Measurements from ENCODE around the gene MLEC.
"Not testable (repeated sequence)": the region's sequence is repeated elsewhere in the genome, so short reads cannot be mapped to it uniquely, and the experiment has no call there.

The MLEC gene

GRCh38 chr12:120724720-120725119, 37.8 kb downstream of the MLEC start:
- Histone ChIP-seq H3K4me1 (no peaks in the 10 kb centered on the region), H3K4me3 (ENCODE audit: low read depth, low read length) (no peak overlapping the region), H3K79me2 (no peaks in the 10 kb centered on the region), H3K9me3 (ENCODE audit: control insufficient read depth, low read length) (no peaks in the 10 kb centered on the region), H3K27me3 (ENCODE audit: control insufficient read depth, insufficient read depth, low read length) (no peaks in the 10 kb centered on the region), H3K4me2 (ENCODE audit: low read length) (no peak overlapping the region), H3K27ac (no peak overlapping the region), H2AFZ (no peak overlapping the region), H3K36me3 (ENCODE audit: control insufficient read depth, insufficient read depth, low read length) (no peaks in the 10 kb centered on the region), H3K9ac (no peak overlapping the region)
- TF ChIP-seq CTCF (IDR thresholded peaks at IDR 0.05), result no peak

GRCh38 chr12:120725151-120725658, 38.3 kb downstream of the MLEC start:
- H3K4me1 ChIP-seq, result no peaks in the 10 kb centered on the region
- H3K27ac ChIP-seq, result no peak overlapping the region
- H3K4me3 ChIP-seq (ENCODE audit: low read depth, low read length), result peak overlapping the region; percentile 55
- H3K27me3 ChIP-seq (ENCODE audit: control insufficient read depth, insufficient read depth, low read length), result no peaks in the 10 kb centered on the region
- H3K4me2 ChIP-seq (ENCODE audit: low read length), result peak overlapping the region; percentile 72
- peak overlapping the region; percentile 94 for H2AFZ ChIP-seq
- no peaks in the 10 kb centered on the region for H3K36me3 ChIP-seq (ENCODE audit: control insufficient read depth, insufficient read depth, low read length)
- no peak for TF ChIP-seq CTCF (IDR thresholded peaks at IDR 0.05)
- no peaks in the 10 kb centered on the region for H3K9me3 ChIP-seq (ENCODE audit: control insufficient read depth, low read length)
- no peak overlapping the region for H3K9ac ChIP-seq
- H3K79me2 ChIP-seq, result no peaks in the 10 kb centered on the region

GRCh38 chr12:120725659-120726509, 38.9 kb downstream of the MLEC start, which contains the start of gene ACADS:
TSS of gene ACADS (plus strand) at chr12:120725826. CDS start at chr12:120725886, 60 bp downstream.
- Histone ChIP-seq H3K4me1 (no peaks in the 10 kb centered on the region), H2AFZ (peak within 1 kb of the TSS; percentile 94), H3K27me3 (ENCODE audit: control insufficient read depth, insufficient read depth, low read length) (no peaks in the 10 kb centered on the region), H3K4me2 (ENCODE audit: low read length) (peak within 1 kb of the TSS; percentile 72), H3K9me3 (ENCODE audit: control insufficient read depth, low read length) (no peaks in the 10 kb centered on the region), H3K4me3 (ENCODE audit: low read depth, low read length) (peak within 1 kb of the TSS; percentile 55), H3K36me3 (ENCODE audit: control insufficient read depth, insufficient read depth, low read length) (no peaks in the 10 kb centered on the region), H3K27ac (peak within 1 kb of the TSS; percentile 12), H3K9ac (no peak within 1 kb of the TSS), H3K79me2 (no peaks in the 10 kb centered on the region)
- no peak for TF ChIP-seq CTCF (IDR thresholded peaks at IDR 0.05)

GRCh38 chr12:120726510-120726793, 39.5 kb downstream of the MLEC start:
- no peaks in the 10 kb centered on the region for H3K79me2 ChIP-seq
- H3K27ac ChIP-seq, result no peak overlapping the region
- peak overlapping the region; percentile 72 for H3K4me2 ChIP-seq (ENCODE audit: low read length)
- H3K4me3 ChIP-seq (ENCODE audit: low read depth, low read length), result no peak overlapping the region
- H3K27me3 ChIP-seq (ENCODE audit: control insufficient read depth, insufficient read depth, low read length), result no peaks in the 10 kb centered on the region
- H3K4me1 ChIP-seq, result no peaks in the 10 kb centered on the region
- no peaks in the 10 kb centered on the region for H3K36me3 ChIP-seq (ENCODE audit: control insufficient read depth, insufficient read depth, low read length)
- no peak overlapping the region for H2AFZ ChIP-seq
- no peak for TF ChIP-seq CTCF (IDR thresholded peaks at IDR 0.05)
- no peak overlapping the region for H3K9ac ChIP-seq
- H3K9me3 ChIP-seq (ENCODE audit: control insufficient read depth, low read length), result no peaks in the 10 kb centered on the region

DNA sequence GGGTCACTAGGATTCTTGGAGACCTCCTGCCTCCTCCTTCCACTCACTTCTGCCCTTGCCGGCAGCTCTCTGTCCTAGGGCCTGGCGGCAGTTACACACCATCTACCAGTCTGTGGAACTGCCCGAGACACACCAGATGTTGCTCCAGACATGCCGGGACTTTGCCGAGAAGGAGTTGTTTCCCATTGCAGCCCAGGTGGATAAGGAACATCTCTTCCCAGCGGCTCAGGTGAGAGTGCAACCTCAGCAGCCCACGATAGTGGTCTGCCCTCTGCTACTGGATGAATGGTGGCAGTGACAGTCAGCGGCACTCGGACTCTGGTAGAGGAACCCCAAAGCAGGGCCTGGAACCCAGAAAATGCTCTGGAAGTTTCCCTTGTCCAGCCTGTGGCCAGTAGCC, 40.0 kb downstream of the MLEC start:
- Histone ChIP-seq H3K27me3 (ENCODE audit: control insufficient read depth, insufficient read depth, low read length) (no peaks in the 10 kb centered on the region), H3K9ac (no peak overlapping the region), H3K36me3 (ENCODE audit: control insufficient read depth, insufficient read depth, low read length) (no peaks in the 10 kb centered on the region), H3K79me2 (no peaks in the 10 kb centered on the region), H3K4me1 (no peaks in the 10 kb centered on the region), H2AFZ (no peak overlapping the region), H3K4me3 (ENCODE audit: low read depth, low read length) (no peak overlapping the region), H3K27ac (no peak overlapping the region), H3K4me2 (ENCODE audit: low read length) (no peak overlapping the region), H3K9me3 (ENCODE audit: control insufficient read depth, low read length) (no peaks in the 10 kb centered on the region)
- TF ChIP-seq CTCF (IDR thresholded peaks at IDR 0.05), result no peak

GRCh38 chr12:120732198-120732597, 45.2 kb downstream of the MLEC start:
- H3K9me3 ChIP-seq (ENCODE audit: control insufficient read depth, low read length); H3K4me1 ChIP-seq; H3K9ac ChIP-seq; H3K4me3 ChIP-seq (ENCODE audit: low read depth, low read length); H3K79me2 ChIP-seq; H3K4me2 ChIP-seq (ENCODE audit: low read length); H3K36me3 ChIP-seq (ENCODE audit: control insufficient read depth, insufficient read depth, low read length); H3K27ac ChIP-seq; H2AFZ ChIP-seq; H3K27me3 ChIP-seq (ENCODE audit: control insufficient read depth, insufficient read depth, low read length): not testable (repeated sequence)

Data from parathyroid adenoma (tissue), 2 donors.